Karpas-422 (cell line): ENCODE results near the gene LILRB3. TPM values are rescaled to one million over a fixed set of nuclear protein-coding genes. Genes with fewer than 3 reads are reported as not detected.
"Not testable (repeated sequence)": the region's sequence is repeated elsewhere in the genome, so short reads cannot be mapped to it uniquely, and the experiment has no call there.

Experiments used
- DNase-seq: peaks from one replicate; pipeline ENCODE4 v3.0.0-alpha.2; 2015
- H2AFZ ChIP-seq: fragments of 200-600 bp; sonication (generic); 2 replicates; pipeline ENCODE4 v1.6.1; 2014; ENCODE audit warnings: antibody characterized with exemption, low read length, mixed read lengths
- H3K27ac ChIP-seq: fragments of 200-600 bp; sonication (generic); 2 replicates; pipeline ENCODE4 v1.5.1; 2014; ENCODE audit warnings: mild to moderate bottlenecking, low read length, moderate library complexity
- H3K27me3 ChIP-seq: fragments of 200-600 bp; sonication (generic); 2 replicates; pipeline ENCODE4 v1.6.1; 2014; ENCODE audit warnings: low read length, mixed read lengths
- H3K36me3 ChIP-seq: fragments of 200-600 bp; sonication (generic); 2 replicates; pipeline ENCODE4 v1.6.1; 2014; ENCODE audit warnings: low read length, mixed read lengths; ENCODE audit not compliant: insufficient read depth
- H3K4me1 ChIP-seq: fragments of 200-600 bp; sonication (generic); 2 replicates; pipeline ENCODE4 v1.6.1; 2014; ENCODE audit warnings: mild to moderate bottlenecking, low read length, mixed read lengths
- H3K4me2 ChIP-seq: fragments of 200-600 bp; sonication (generic); 2 replicates; pipeline ENCODE4 v1.6.1; 2014; ENCODE audit warnings: low read length, low read depth, mild to moderate bottlenecking; ENCODE audit not compliant: poor library complexity, severe bottlenecking
- H3K4me3 ChIP-seq: fragments of 200-600 bp; sonication (generic); 2 replicates; pipeline ENCODE4 v1.5.1; 2014; ENCODE audit warnings: mild to moderate bottlenecking, antibody characterized with exemption, low read length, mixed read lengths
- H3K79me2 ChIP-seq: fragments of 200-600 bp; sonication (generic); 2 replicates; pipeline ENCODE4 v1.6.1; 2014; ENCODE audit warnings: mild to moderate bottlenecking, low read length, mixed read lengths
- H3K9ac ChIP-seq: fragments of 200-600 bp; sonication (generic); 2 replicates; pipeline ENCODE4 v1.6.0; 2014; ENCODE audit warnings: low read length
- H3K9me2 ChIP-seq: fragments of 200-600 bp; sonication (generic), shearing (Covaris generic); replicated peaks from 2 replicates; pipeline ENCODE4 v1.6.0; 2014; ENCODE audit warnings: mild to moderate bottlenecking, low read length, moderate library complexity; ENCODE audit not compliant: insufficient read depth
- H3K9me3 ChIP-seq: fragments of 300-700, 200-600 bp; sonication (generic); 2 replicates; pipeline ENCODE4 v1.6.1; 2014; ENCODE audit warnings: low read length, mixed read lengths
- H4K20me1 ChIP-seq: fragments of 200-600 bp; sonication (generic); 2 replicates; pipeline ENCODE4 v1.6.1; 2014; ENCODE audit warnings: mild to moderate bottlenecking, antibody characterized with exemption, low read length, low read depth; ENCODE audit not compliant: insufficient read depth
- total RNA-seq: library from RNA; depleted of rRNA; stranded (reverse); fragments of >200 nt; shearing (Covaris generic); gene quantifications from 2 replicates; pipeline ENCODE4 v1.2.3, GENCODE V29; 2014; ENCODE audit warnings: low replicate concordance

LILRB3 gene
- total RNA-seq, 1 experiment from 2014 or later: not detected

DNA sequence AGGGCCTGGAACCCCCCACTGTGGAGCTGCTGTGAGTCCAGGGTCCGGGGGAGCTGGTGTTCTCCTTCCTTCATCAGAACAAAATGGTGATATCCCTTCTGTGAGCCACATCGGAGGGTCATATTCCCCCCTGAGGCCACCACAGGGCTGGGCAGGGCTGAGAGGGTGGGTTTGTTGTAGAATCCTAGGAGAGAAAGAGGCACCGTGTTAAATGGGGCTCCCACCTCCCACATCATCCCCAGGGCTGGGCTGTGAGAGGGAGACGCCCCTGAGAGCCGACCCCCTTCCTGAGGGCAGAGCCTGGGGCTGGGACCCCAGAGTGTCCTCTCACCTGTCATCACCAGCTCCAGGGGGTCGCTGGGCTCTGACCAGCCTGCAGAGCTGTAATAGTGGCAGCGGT is 860 bp downstream of the LILRB3 start:
- not testable (repeated sequence) for H3K4me1 ChIP-seq, DNase-seq, H3K9me2 ChIP-seq, H3K27me3 ChIP-seq, H3K27ac ChIP-seq, H3K79me2 ChIP-seq, H3K9ac ChIP-seq, H2AFZ ChIP-seq, H3K9me3 ChIP-seq, H4K20me1 ChIP-seq, H3K36me3 ChIP-seq, H3K4me3 ChIP-seq, H3K4me2 ChIP-seq

DNA sequence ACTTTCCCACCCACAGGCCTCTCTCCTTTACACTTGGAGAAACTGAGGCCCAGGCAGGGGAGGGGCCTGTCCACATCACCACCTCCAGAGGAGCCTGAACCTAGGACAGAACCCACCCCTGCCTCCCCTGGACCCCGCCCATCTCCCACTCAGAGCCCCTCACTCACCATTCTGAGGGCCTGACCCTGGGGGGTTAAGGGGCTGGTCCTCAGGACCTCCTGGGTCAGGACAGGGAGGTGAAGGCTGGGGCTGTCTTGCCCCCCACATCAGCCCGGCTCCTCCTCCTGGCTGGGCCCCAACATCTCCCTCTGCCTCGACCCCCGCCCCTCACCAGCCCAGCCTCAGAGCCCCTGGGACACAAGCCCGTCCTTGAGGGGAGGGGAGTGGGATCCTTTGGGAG is 3.1 kb downstream of the LILRB3 start:
- H3K79me2 ChIP-seq, H3K9me3 ChIP-seq, H3K36me3 ChIP-seq, H4K20me1 ChIP-seq, H3K27me3 ChIP-seq, H3K4me2 ChIP-seq, H3K9ac ChIP-seq, H2AFZ ChIP-seq, H3K27ac ChIP-seq, H3K4me1 ChIP-seq, H3K4me3 ChIP-seq, H3K9me2 ChIP-seq: not testable (repeated sequence)
- peak; percentile 23 for DNase-seq

DNA sequence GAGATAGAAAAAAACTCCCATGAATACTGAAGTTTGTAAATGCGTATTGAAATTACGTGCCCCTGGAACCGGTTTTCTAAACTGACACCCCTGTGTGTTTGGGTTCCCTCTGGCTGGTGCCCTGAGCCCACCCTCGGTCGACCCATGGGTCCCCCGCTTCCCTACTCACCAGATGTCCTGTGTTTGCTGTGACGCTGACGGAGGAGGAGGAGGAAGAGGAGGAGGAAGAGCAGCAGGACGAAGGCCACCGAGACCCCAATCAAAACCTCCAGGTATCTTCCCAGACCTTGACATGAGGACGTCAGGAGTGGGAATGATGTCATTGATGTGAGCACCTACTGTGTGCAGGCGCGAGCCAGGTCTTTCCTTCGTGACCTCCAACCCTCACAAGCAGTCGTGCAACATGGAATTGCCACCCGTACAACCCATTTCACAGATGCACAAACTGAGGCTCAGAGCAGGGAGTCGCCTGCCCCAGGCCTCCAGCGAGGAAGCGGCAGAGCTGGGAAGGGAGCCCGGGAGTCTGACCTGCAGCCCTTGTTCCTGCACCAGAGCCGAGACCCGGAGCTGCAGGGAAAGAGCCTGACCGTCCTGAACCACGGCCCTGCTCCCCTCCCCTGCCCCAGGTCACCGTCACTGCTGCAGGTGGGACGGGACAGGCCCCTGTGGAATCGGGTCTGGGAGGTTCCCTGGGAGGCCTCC is 3.7 kb downstream of the LILRB3 start:
- H3K27ac ChIP-seq: no peak overlapping the region
- DNase-seq: no peak
- no peaks in the 10 kb centered on the region for H3K9me3 ChIP-seq
- H3K9ac ChIP-seq: no peak overlapping the region
- H3K4me3 ChIP-seq: no peak overlapping the region
- H3K36me3 ChIP-seq: no peaks in the 10 kb centered on the region
- no peaks in the 10 kb centered on the region for H3K79me2 ChIP-seq
- no peaks in the 10 kb centered on the region for H3K27me3 ChIP-seq
- no peaks in the 10 kb centered on the region for H3K9me2 ChIP-seq
- H2AFZ ChIP-seq: no peak overlapping the region
- 0 out of 2 replicates have a peak, but pooled peaks cover 3% of the 10 kb centered on the region for H4K20me1 ChIP-seq
- no peak overlapping the region for H3K4me2 ChIP-seq
- no peaks in the 10 kb centered on the region for H3K4me1 ChIP-seq

DNA sequence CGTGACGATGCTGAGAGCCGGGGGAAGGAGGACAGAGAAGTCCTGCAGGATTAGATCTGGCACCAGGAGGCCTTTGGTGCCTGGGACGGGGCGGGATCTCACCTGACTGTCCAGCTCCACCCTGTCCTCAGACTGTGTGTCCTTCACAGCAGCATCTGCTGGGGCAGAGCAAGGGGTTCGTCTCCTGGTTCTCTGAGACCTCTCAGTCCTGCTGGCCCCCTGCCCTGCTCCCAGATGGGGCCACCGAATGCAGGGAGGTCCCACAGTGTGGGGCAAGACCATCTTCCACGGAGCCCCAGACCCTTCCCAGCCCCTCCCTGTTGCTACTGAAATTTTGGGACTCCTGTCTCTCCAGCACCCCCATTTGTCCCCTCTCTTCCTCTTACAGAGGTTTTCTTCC is 4.5 kb downstream of the LILRB3 start:
- no peaks in the 10 kb centered on the region for H3K79me2 ChIP-seq
- DNase-seq: no peak
- no peaks in the 10 kb centered on the region for H3K27me3 ChIP-seq
- no peak overlapping the region for H2AFZ ChIP-seq
- no peaks in the 10 kb centered on the region for H3K9me3 ChIP-seq
- H4K20me1 ChIP-seq: 0 out of 2 replicates have a peak, but pooled peaks cover 3% of the 10 kb centered on the region
- no peak overlapping the region for H3K4me2 ChIP-seq
- H3K4me1 ChIP-seq: no peaks in the 10 kb centered on the region
- no peaks in the 10 kb centered on the region for H3K36me3 ChIP-seq
- H3K9ac ChIP-seq: no peak overlapping the region
- H3K9me2 ChIP-seq: no peaks in the 10 kb centered on the region
- no peak overlapping the region for H3K27ac ChIP-seq
- no peak overlapping the region for H3K4me3 ChIP-seq

DNA sequence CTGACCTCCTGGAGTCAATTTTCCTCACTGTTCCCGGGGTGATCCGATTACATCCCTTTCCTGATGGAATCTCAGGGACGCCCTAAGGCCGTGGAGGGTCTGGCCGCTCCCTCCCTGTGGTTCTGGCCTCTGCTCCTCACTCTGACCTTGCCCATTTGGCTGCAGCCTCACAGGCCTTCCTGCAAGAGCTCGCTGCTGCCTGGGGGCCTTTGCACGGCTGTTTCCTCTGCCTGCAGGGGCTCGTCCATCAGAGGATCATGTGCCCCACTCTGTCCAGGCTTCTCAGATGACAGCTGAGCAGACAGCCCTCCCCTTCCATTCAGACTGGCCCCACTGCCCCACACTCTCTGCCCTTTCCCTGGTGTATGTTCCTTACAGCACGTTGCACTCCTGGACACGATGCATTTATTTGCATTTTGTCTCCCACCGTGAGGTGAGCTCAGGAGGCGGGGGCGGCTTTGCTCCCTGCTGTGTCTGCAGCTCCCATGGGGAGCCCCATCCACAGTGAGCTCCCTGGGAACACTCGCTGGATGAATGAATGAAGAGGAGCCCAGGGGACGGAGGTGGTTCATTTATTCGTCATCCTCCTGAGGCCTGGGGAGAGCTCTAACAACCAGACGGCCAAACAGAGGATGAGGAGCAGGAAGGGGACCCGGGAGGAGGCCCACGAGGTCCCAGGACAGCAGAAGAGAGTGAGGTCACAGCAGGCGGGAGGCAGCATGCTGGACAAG is 5.1 kb downstream of the LILRB3 start:
- H3K4me2 ChIP-seq, H3K79me2 ChIP-seq, H3K27me3 ChIP-seq, H3K4me3 ChIP-seq, H3K36me3 ChIP-seq, H3K9me2 ChIP-seq, H3K9ac ChIP-seq, DNase-seq, H3K9me3 ChIP-seq, H3K27ac ChIP-seq, H3K4me1 ChIP-seq, H2AFZ ChIP-seq, H4K20me1 ChIP-seq: not testable (repeated sequence)

DNA sequence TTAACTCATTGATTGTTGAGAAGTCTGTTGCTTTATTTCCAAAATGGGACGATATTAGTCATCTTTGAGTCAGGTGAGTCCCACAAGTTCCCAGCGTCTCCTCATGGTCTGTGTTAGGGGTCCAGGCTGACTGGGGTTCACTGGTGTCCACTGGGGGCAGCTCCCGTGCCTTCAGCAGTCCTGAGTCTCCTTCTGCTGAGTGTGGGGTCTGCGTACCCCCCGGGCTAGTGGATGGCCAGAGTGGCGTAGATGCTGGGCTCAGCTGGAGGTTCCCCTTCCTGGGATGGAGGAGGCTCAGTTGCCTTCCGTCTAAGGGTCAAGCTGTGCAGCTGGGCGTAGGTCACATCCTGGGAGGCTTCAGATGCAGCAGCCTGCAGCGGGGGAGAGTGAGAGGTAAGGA is 5.9 kb downstream of the LILRB3 start:
- H3K4me2 ChIP-seq: no peak overlapping the region
- H4K20me1 ChIP-seq: 0 out of 2 replicates have a peak, but pooled peaks cover 3% of the 10 kb centered on the region
- H3K36me3 ChIP-seq: no peaks in the 10 kb centered on the region
- no peak for DNase-seq
- H3K9me2 ChIP-seq: no peaks in the 10 kb centered on the region
- no peak overlapping the region for H3K27ac ChIP-seq
- H3K4me1 ChIP-seq: no peaks in the 10 kb centered on the region
- no peaks in the 10 kb centered on the region for H3K9me3 ChIP-seq
- no peaks in the 10 kb centered on the region for H3K79me2 ChIP-seq
- no peaks in the 10 kb centered on the region for H3K27me3 ChIP-seq
- H2AFZ ChIP-seq: no peak overlapping the region
- H3K9ac ChIP-seq: no peak overlapping the region
- no peak overlapping the region for H3K4me3 ChIP-seq

DNA sequence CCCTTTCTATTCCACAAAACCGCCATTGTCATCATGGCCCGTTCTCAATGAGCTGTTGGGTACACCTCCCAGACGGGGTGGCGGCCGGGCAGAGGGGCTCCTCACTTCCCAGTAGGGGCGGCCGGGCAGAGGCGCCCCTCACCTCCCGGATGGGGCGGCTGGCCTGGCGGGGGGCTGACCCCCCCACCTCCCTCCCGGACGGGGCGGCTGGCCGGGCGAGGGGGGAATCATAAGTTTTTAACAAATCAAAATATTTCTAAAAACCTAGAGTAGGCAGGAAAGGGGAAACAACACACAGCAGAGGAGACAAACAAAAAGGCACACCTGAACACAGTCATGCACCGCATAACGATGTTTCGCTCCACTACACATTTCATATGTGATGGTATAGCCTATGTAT is 8.1 kb downstream of the LILRB3 start:
- H3K4me1 ChIP-seq, H3K9me2 ChIP-seq, H2AFZ ChIP-seq, H3K36me3 ChIP-seq, H3K4me3 ChIP-seq, H3K4me2 ChIP-seq, H3K27ac ChIP-seq, H3K9ac ChIP-seq, H3K9me3 ChIP-seq, H3K27me3 ChIP-seq, H3K79me2 ChIP-seq, H4K20me1 ChIP-seq, DNase-seq: not testable (repeated sequence)

DNA sequence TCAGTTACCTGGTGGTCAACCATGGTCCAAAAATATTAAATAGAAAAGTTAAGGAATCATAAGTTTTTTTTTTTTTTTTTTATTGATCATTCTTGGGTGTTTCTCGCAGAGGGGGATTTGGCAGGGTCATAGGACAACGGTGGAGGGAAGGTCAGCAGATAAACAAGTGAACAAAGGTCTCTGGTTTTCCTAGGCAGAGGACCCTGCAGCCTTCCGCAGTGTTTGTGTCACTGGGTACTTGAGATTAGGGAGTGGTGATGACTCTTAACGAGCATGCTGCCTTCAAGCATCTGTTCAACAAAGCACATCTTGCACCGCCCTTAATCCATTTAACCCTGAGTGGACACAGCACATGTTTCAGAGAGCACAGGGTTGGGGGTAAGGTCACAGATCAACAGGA is 8.6 kb downstream of the LILRB3 start:
- not testable (repeated sequence) for DNase-seq, H3K4me2 ChIP-seq, H3K79me2 ChIP-seq, H3K4me3 ChIP-seq, H3K9ac ChIP-seq, H3K36me3 ChIP-seq, H4K20me1 ChIP-seq, H3K27ac ChIP-seq, H3K4me1 ChIP-seq, H3K27me3 ChIP-seq, H3K9me2 ChIP-seq, H3K9me3 ChIP-seq, H2AFZ ChIP-seq
